A549 treated with dexamethasone at 1 μM for 4 hours (cell line): Measurements from ENCODE around the gene DYNC2H1. TPM values are rescaled to one million over a fixed set of nuclear protein-coding genes. Genes with fewer than 3 reads are reported as not detected.

ENCODE experiments used
- total RNA-seq: library from RNA; stranded (reverse); fragments of 200-300 nt; extraction: Qiagen RNA extraction; gene quantifications from 5 replicates; pipeline ENCODE4 v1.2.3, GENCODE V29; 2022

The DYNC2H1 gene, protein sequence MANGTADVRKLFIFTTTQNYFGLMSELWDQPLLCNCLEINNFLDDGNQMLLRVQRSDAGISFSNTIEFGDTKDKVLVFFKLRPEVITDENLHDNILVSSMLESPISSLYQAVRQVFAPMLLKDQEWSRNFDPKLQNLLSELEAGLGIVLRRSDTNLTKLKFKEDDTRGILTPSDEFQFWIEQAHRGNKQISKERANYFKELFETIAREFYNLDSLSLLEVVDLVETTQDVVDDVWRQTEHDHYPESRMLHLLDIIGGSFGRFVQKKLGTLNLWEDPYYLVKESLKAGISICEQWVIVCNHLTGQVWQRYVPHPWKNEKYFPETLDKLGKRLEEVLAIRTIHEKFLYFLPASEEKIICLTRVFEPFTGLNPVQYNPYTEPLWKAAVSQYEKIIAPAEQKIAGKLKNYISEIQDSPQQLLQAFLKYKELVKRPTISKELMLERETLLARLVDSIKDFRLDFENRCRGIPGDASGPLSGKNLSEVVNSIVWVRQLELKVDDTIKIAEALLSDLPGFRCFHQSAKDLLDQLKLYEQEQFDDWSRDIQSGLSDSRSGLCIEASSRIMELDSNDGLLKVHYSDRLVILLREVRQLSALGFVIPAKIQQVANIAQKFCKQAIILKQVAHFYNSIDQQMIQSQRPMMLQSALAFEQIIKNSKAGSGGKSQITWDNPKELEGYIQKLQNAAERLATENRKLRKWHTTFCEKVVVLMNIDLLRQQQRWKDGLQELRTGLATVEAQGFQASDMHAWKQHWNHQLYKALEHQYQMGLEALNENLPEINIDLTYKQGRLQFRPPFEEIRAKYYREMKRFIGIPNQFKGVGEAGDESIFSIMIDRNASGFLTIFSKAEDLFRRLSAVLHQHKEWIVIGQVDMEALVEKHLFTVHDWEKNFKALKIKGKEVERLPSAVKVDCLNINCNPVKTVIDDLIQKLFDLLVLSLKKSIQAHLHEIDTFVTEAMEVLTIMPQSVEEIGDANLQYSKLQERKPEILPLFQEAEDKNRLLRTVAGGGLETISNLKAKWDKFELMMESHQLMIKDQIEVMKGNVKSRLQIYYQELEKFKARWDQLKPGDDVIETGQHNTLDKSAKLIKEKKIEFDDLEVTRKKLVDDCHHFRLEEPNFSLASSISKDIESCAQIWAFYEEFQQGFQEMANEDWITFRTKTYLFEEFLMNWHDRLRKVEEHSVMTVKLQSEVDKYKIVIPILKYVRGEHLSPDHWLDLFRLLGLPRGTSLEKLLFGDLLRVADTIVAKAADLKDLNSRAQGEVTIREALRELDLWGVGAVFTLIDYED (N-terminal part only)
- 5.1 to 6.3 TPM (median 6.1 TPM) in 5 replicates for total RNA-seq

DNA sequence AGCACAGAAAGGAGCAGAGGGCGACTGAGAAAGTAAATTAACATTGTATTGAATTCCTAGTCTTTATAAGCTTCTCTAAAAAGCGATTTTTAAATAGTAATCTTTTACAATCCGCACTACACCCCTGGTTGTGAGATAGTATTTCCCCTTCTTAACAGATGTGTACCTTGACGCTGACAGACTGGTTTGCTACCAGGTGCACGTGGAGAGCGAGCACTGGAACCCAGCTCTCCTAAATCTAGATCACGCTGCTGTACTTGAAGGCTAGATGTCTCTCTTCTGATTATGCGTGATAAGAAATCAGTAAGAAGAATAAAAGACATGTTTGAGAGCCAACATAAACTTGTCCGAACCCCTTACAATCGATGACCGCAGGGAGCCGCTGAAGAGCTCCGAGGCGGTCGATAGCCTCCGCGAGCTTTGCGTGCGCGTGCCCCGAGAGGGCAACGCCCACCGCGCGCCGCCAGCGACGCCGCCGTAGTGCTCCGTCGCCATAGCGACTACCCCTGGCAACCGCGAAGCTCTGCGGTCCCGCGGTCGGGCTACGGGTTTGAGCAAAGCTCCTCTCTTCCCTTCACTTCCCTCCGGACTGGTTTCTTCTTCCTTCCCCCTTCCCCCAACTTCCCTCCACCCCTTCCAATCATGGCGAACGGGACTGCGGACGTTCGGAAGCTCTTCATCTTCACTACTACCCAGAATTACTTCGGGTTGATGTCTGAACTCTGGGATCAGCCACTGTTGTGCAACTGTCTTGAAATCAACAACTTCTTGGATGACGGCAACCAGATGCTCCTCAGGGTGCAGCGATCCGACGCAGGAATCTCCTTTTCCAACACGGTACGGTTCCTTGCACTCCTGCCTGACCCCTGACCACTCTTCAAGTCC is at the start of gene DYNC2H1:
TSS of gene DYNC2H1 (plus strand) at position 494 of the 885 bp plus-strand sequence. CDS start at position 643, 149 bp downstream.

GRCh38 chr11:103091801-103092524 is 17.3 kb upstream of the DYNC2H1 start, which contains the start of gene DCUN1D5:
Gene DCUN1D5, minus strand, starts transcription at chr11:103092160. Its CDS starts 288 bp downstream, at chr11:103091872.

Other genes with a start within 250 kb of the DYNC2H1 start
- gene MMP12, start 234.4 kb upstream of the DYNC2H1 start, total RNA-seq = 0.04 to 0.12 TPM (median 0.08 TPM) in 4 of 5 replicates, not detected in the other
- not detected in 5 replicates for gene MMP13, start 153.7 kb upstream of the DYNC2H1 start, total RNA-seq
- gene DCUN1D5, start 17.3 kb upstream of the DYNC2H1 start, total RNA-seq = 57.8 to 68.3 TPM (median 62.1 TPM) in 5 replicates